ENCODE results near the gene ADAMTS18. TPM values are rescaled to one million over a fixed set of nuclear protein-coding genes. Genes with fewer than 3 reads are reported as not detected.

ADAMTS18 gene
- total and polyA plus RNA-seq, 2 donors (not counting 1 experiment from before 2014, with no cell fraction given): not detected

- TF ChIP-seq CTCF (conservative IDR thresholded peaks at IDR 0.05 in 1 of 2, IDR thresholded peaks at IDR 0.05 in 1 of 2; ENCODE audit: low read depth in 1 of 2, low read length in 2 of 2) (no peak), EZH2 (IDR thresholded peaks at IDR 0.05; ENCODE audit: low read length, missing control alignments) (no peak)
- no peak for DNase-seq (ENCODE audit: low read depth in 2 of 2)
- Histone ChIP-seq H3K9me3 (ENCODE audit: control insufficient read depth, insufficient read depth, low read depth, low read length) (no peaks in the 10 kb centered on the region), H3K36me3 (ENCODE audit: control insufficient read depth, insufficient read depth, low read length) (no peaks in the 10 kb centered on the region), H3K27ac (ENCODE audit: insufficient read depth, low read length) (no peak overlapping the region), H3K4me1 (ENCODE audit: control insufficient read depth, extremely low read depth, insufficient read depth, low read length) (no peaks in the 10 kb centered on the region), H3K4me3 (replicated peaks in 1 of 4; ENCODE audit: control extremely low read depth in 1 of 4, insufficient read depth in 1 of 4, low read depth in 3 of 4, low read length in 4 of 4) (no peak overlapping the region), H3K4me2 (ENCODE audit: extremely low read depth, insufficient read depth, low read length) (no peak overlapping the region), H3K27me3 (ENCODE audit: control insufficient read depth, insufficient read depth, low read length) (no peaks in the 10 kb centered on the region), H4K20me1 (ENCODE audit: control insufficient read depth, extremely low read depth, insufficient read depth, low read length) (no peaks in the 10 kb centered on the region), H3K79me2 (ENCODE audit: control insufficient read depth, insufficient read depth, low read length) (no peaks in the 10 kb centered on the region), H3K9ac (ENCODE audit: insufficient read depth, low read length) (no peak overlapping the region), H2AFZ (ENCODE audit: low read length) (no peak overlapping the region)
Measured at GRCh38 chr16:77450790-77451487, 16.1 kb upstream of the ADAMTS18 start.

- no peak for DNase-seq (ENCODE audit: low read depth in 2 of 2)
- Histone ChIP-seq H3K9ac (ENCODE audit: insufficient read depth, low read length) (no peak overlapping the region), H3K4me1 (ENCODE audit: control insufficient read depth, extremely low read depth, insufficient read depth, low read length) (no peaks in the 10 kb centered on the region), H3K27ac (ENCODE audit: insufficient read depth, low read length) (no peak overlapping the region), H2AFZ (ENCODE audit: low read length) (no peak overlapping the region), H3K4me3 (replicated peaks in 1 of 4; ENCODE audit: control extremely low read depth in 1 of 4, insufficient read depth in 1 of 4, low read depth in 3 of 4, low read length in 4 of 4) (no peak overlapping the region), H3K9me3 (ENCODE audit: control insufficient read depth, insufficient read depth, low read depth, low read length) (no peaks in the 10 kb centered on the region), H3K36me3 (ENCODE audit: control insufficient read depth, insufficient read depth, low read length) (no peaks in the 10 kb centered on the region), H3K4me2 (ENCODE audit: extremely low read depth, insufficient read depth, low read length) (no peak overlapping the region), H3K79me2 (ENCODE audit: control insufficient read depth, insufficient read depth, low read length) (no peaks in the 10 kb centered on the region), H3K27me3 (ENCODE audit: control insufficient read depth, insufficient read depth, low read length) (no peaks in the 10 kb centered on the region), H4K20me1 (ENCODE audit: control insufficient read depth, extremely low read depth, insufficient read depth, low read length) (no peaks in the 10 kb centered on the region)
- TF ChIP-seq EZH2 (IDR thresholded peaks at IDR 0.05; ENCODE audit: low read length, missing control alignments) (no peak), CTCF (conservative IDR thresholded peaks at IDR 0.05 in 1 of 2, IDR thresholded peaks at IDR 0.05 in 1 of 2; ENCODE audit: low read depth in 1 of 2, low read length in 2 of 2) (no peak)
Measured at GRCh38 chr16:77449208-77449607, 14.4 kb upstream of the ADAMTS18 start.

GRCh38 chr16:77445324-77445723 is 10.5 kb upstream of the ADAMTS18 start:
- Histone ChIP-seq H3K4me3 (replicated peaks in 1 of 4; ENCODE audit: control extremely low read depth in 1 of 4, insufficient read depth in 1 of 4, low read depth in 3 of 4, low read length in 4 of 4) (no peak overlapping the region), H3K4me2 (ENCODE audit: extremely low read depth, insufficient read depth, low read length) (no peak overlapping the region), H2AFZ (ENCODE audit: low read length) (no peak overlapping the region), H4K20me1 (ENCODE audit: control insufficient read depth, extremely low read depth, insufficient read depth, low read length) (no peaks in the 10 kb centered on the region), H3K4me1 (ENCODE audit: control insufficient read depth, extremely low read depth, insufficient read depth, low read length) (no peaks in the 10 kb centered on the region), H3K79me2 (ENCODE audit: control insufficient read depth, insufficient read depth, low read length) (no peaks in the 10 kb centered on the region), H3K9me3 (ENCODE audit: control insufficient read depth, insufficient read depth, low read depth, low read length) (no peaks in the 10 kb centered on the region), H3K27me3 (ENCODE audit: control insufficient read depth, insufficient read depth, low read length) (no peaks in the 10 kb centered on the region), H3K36me3 (ENCODE audit: control insufficient read depth, insufficient read depth, low read length) (no peaks in the 10 kb centered on the region), H3K27ac (ENCODE audit: insufficient read depth, low read length) (no peak overlapping the region), H3K9ac (ENCODE audit: insufficient read depth, low read length) (no peak overlapping the region)
- DNase-seq (ENCODE audit: low read depth in 2 of 2): no peak
- TF ChIP-seq EZH2 (IDR thresholded peaks at IDR 0.05; ENCODE audit: low read length, missing control alignments): no peak
- TF ChIP-seq CTCF (conservative IDR thresholded peaks at IDR 0.05 in 1 of 2, IDR thresholded peaks at IDR 0.05 in 1 of 2; ENCODE audit: low read depth in 1 of 2, low read length in 2 of 2): no peak
